ENCODE measurements around the gene PLAC9. TPM values are rescaled to one million over a fixed set of nuclear protein-coding genes. Genes with fewer than 3 reads are reported as not detected.

PLAC9 gene
- total RNA-seq, 1 donor: 19.2 TPM

GRCh38 chr10:80166581-80167470 is 34.3 kb downstream of the PLAC9 start:
- DNase-seq (ENCODE audit: insufficient read length, low spot score, missing footprints): no peak
- Histone ChIP-seq H3K4me1 (ENCODE audit: insufficient read depth, low read length) (peaks cover 35% of the 10 kb centered on the region), H3K36me3 (ENCODE audit: insufficient read depth, low read length) (peaks cover 56% of the 10 kb centered on the region), H3K9me3 (ENCODE audit: low read depth, low read length) (no peaks in the 10 kb centered on the region), H4K20me1 (ENCODE audit: insufficient read depth, low read length) (peaks cover 62% of the 10 kb centered on the region), H3K4me2 (ENCODE audit: insufficient read depth, low read length) (no peak overlapping the region), H3K79me2 (ENCODE audit: insufficient read depth, low read length) (peaks cover 70% of the 10 kb centered on the region), H2AFZ (ENCODE audit: low read length) (no peak overlapping the region), H3K27me3 (ENCODE audit: insufficient read depth, low read length) (no peaks in the 10 kb centered on the region), H3K27ac (ENCODE audit: low read depth, low read length) (peak overlapping the region; percentile 56), H3K4me3 (ENCODE audit: insufficient read depth, low read length) (no peak overlapping the region)
- no peak for TF ChIP-seq CTCF (IDR thresholded peaks at IDR 0.05; ENCODE audit: extremely low read depth, low read depth, low read length)

GRCh38 chr10:80167471-80168161 is 35.1 kb downstream of the PLAC9 start:
- H3K27ac ChIP-seq (ENCODE audit: low read depth, low read length): no peak overlapping the region
- no peaks in the 10 kb centered on the region for H3K27me3 ChIP-seq (ENCODE audit: insufficient read depth, low read length)
- no peak overlapping the region for H3K4me2 ChIP-seq (ENCODE audit: insufficient read depth, low read length)
- H4K20me1 ChIP-seq (ENCODE audit: insufficient read depth, low read length): peaks cover 69% of the 10 kb centered on the region
- peaks cover 35% of the 10 kb centered on the region for H3K4me1 ChIP-seq (ENCODE audit: insufficient read depth, low read length)
- TF ChIP-seq CTCF (IDR thresholded peaks at IDR 0.05; ENCODE audit: extremely low read depth, low read depth, low read length): no peak
- H3K9me3 ChIP-seq (ENCODE audit: low read depth, low read length): no peaks in the 10 kb centered on the region
- H3K36me3 ChIP-seq (ENCODE audit: insufficient read depth, low read length): peaks cover 55% of the 10 kb centered on the region
- H3K4me3 ChIP-seq (ENCODE audit: insufficient read depth, low read length): no peak overlapping the region
- no peak overlapping the region for H2AFZ ChIP-seq (ENCODE audit: low read length)
- no peak for DNase-seq (ENCODE audit: insufficient read length, low spot score, missing footprints)
- peaks cover 78% of the 10 kb centered on the region for H3K79me2 ChIP-seq (ENCODE audit: insufficient read depth, low read length)

- Histone ChIP-seq H3K79me2 (ENCODE audit: insufficient read depth, low read length) (peaks cover 82% of the 10 kb centered on the region), H4K20me1 (ENCODE audit: insufficient read depth, low read length) (peaks cover 69% of the 10 kb centered on the region), H2AFZ (ENCODE audit: low read length) (no peak overlapping the region), H3K4me3 (ENCODE audit: insufficient read depth, low read length) (no peak overlapping the region), H3K27ac (ENCODE audit: low read depth, low read length) (no peak overlapping the region), H3K36me3 (ENCODE audit: insufficient read depth, low read length) (peaks cover 55% of the 10 kb centered on the region), H3K27me3 (ENCODE audit: insufficient read depth, low read length) (no peaks in the 10 kb centered on the region), H3K9me3 (ENCODE audit: low read depth, low read length) (no peaks in the 10 kb centered on the region), H3K4me1 (ENCODE audit: insufficient read depth, low read length) (peaks cover 32% of the 10 kb centered on the region), H3K4me2 (ENCODE audit: insufficient read depth, low read length) (no peak overlapping the region)
- no peak for DNase-seq (ENCODE audit: insufficient read length, low spot score, missing footprints)
- TF ChIP-seq CTCF (IDR thresholded peaks at IDR 0.05; ENCODE audit: extremely low read depth, low read depth, low read length): no peak
Measured at GRCh38 chr10:80168162-80168511, 35.6 kb downstream of the PLAC9 start.
